ENCODE data around the gene EGFR.

DNA sequence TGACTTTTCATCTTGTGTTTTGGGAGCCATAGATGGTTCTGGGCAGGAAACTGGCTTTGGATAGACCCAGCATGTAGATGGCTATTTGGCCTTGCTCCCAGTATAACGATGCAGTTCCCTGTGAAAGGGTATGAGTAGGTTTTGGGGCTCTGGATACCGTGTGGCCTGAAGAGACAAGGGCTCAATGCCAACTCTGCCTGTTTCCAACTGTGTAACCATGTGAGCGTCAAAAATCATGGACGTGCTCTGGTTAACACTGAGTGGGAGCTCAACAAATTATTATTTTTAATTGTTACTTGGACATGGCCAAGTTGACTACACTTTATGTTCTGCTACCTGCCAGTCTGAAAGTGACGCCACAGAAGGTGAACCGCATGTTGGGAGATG is 41.8 kb downstream of the EGFR start:
- TF ChIP-seq CTCF (IDR thresholded peaks at IDR 0.05; ENCODE audit: poor library complexity) (no peak), EZH2 (IDR thresholded peaks at IDR 0.05; ENCODE audit: borderline replicate concordance) (no peak), EZH2phosphoT487 (IDR thresholded peaks at IDR 0.05; ENCODE audit: low read depth, severe bottlenecking, unreplicated experiment) (no peak)

Data from hepatocyte (in vitro differentiated cells).